ENCODE results near the gene HDAC4.

The HDAC4 gene

DNA sequence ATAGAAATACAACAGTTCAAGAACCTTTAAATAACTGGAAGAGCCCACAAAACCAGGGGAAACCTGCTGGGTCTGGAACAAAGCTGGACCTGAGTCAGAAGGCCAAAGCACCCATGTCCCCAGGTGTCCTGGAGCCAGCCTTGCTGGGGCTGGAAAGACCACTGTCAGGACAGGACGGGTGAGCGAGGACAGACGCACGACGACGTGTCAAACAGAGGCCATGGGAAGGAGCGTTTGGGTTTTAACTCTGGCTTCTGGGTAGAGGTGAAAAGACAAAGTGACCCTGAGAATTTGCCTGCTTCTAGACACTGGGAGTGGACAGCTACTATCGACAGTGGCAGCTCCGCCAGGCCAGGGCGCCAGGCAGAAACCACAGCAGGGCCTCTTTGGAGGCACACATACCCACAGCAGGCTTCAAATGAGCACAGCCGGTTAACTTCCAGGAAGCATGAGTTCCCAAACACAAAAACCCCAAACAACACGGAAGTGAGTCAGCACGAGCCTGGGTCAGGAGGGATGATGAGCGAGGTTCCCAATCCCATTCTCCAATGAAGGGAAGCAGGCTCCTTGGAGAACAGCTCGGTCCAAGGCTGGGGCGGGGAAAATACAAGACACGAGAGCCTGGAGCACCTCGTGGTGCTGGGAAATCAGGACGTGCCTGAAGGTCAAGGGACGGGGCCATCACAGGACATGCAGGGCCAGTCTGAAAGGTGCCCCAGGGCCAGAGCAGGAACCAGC lies 344.9 kb downstream of the HDAC4 start:
- Mint-ChIP-seq H3K27ac (no peak overlapping the region), H3K4me1 (no peaks in the 10 kb centered on the region), H3K9me3 (no peaks in the 10 kb centered on the region), H3K4me3 (no peak overlapping the region), H3K36me3 (ENCODE audit: low read depth) (peaks cover 2% of the 10 kb centered on the region), H3K27me3 (no peaks in the 10 kb centered on the region)
- ATAC-seq (no peak), DNase-seq (no peak)

DNA sequence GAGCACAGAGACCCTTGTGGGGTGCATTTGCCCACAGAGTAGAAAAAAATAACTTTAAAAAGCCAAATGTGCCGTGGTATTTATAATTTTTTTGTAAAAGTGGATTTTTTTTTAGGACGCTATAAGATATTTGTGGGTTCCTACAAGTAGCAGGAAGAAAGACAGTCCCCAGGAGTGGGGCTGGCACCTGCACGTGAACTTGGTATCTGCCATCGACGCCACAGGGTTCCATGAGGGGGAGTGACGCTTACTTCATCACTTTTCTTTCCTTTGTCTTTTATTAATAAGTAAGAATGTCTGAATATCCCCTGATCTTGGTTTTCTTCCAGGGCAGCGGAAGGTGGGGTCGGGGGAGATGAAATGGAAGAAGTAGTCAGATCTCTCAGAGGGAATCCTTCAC lies 345.9 kb downstream of the HDAC4 start:
- peaks cover 4% of the 10 kb centered on the region for H3K36me3 Mint-ChIP-seq (ENCODE audit: low read depth)
- ATAC-seq (no peak), DNase-seq (no peak)
- H3K9me3 Mint-ChIP-seq, result no peaks in the 10 kb centered on the region
- H3K27ac Mint-ChIP-seq, result no peak overlapping the region
- H3K27me3 Mint-ChIP-seq, result no peaks in the 10 kb centered on the region
- no peak overlapping the region for H3K4me3 Mint-ChIP-seq
- no peaks in the 10 kb centered on the region for H3K4me1 Mint-ChIP-seq

DNA sequence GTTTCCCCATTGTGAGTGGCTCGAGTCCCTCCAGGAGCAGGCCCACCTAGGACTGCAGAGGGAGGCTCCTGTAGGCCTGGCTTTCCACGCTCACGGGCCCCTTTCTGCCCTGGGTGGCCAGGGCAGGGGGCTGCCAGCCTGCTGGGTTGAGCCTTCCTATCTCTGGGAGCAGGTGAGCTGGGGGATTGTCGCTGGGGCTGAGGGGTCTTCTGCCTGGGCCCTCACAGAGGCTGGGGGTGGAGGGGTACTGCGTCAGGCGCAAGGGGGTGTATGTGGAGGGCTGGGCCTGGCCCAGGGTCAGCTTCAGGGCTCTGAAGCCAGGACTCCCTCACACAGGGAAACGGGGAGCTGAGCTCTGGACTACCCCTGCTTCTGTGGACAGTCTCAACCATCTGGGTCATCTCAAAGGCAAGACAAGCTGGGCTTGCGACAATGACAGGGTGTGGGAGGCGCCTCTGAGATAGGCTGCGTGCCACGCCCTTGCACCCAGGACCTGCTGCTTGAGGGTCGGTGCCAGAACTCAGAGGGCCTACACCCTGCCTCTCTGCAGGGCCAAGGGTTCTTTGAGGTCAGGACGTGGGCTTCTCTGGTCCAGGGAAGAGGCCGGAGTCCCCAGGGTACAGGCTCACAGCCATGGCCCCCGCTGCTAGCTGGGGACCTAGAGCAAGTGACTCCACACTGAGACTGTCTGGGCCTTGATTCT lies 346.9 kb downstream of the HDAC4 start:
- no peak overlapping the region for H3K27ac Mint-ChIP-seq
- no peak overlapping the region for H3K4me3 Mint-ChIP-seq
- ATAC-seq (no peak), DNase-seq (no peak)
- no peaks in the 10 kb centered on the region for H3K27me3 Mint-ChIP-seq
- peaks cover 4% of the 10 kb centered on the region for H3K36me3 Mint-ChIP-seq (ENCODE audit: low read depth)
- no peaks in the 10 kb centered on the region for H3K9me3 Mint-ChIP-seq
- H3K4me1 Mint-ChIP-seq, result no peaks in the 10 kb centered on the region

DNA sequence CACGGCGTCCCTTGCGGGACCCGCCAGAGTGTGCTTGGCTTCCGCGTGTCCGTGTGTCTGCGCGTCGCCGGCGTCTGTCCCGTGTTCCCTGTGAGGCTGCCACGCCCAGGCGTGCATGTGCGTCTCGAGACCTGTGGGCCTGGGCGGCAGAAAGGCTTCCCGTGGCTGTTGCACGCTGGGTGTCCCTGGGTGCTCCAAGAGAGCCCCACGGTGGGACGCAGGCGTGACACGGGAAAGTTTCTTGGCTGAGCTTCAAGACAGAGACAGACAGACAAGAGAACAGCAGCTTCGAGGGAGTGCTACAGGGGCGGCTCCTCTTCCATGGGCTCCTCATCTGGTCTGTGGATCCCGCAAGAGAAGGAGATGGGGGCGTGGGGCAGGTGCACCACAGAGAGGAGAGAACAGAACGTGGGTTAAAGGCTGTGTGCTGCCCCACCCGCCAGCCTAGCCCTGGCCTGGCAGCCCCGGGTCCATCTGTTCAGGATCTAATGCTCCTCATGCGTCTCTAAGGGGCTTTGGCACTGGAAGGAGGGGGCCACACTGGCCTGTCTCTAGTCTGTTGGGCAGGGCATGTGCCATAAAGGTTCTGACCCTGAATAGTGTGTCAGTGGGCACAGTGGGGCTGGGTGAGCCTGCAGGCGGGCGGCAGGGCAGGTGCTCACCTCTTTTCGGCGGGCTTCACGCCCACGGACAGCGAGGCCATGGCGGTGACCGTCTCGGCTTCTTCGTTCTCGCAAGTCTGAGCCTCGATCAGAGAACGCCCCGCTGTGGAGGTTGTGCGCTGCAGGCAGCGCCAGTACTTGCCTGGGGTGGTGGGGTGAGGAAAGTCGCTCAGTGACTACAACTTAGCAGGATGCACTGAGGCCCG lies 347.8 kb downstream of the HDAC4 start:
- Mint-ChIP-seq H3K27me3 (no peaks in the 10 kb centered on the region), H3K4me1 (no peaks in the 10 kb centered on the region), H3K9me3 (no peaks in the 10 kb centered on the region), H3K27ac (no peak overlapping the region), H3K4me3 (no peak overlapping the region), H3K36me3 (ENCODE audit: low read depth) (peaks cover 6% of the 10 kb centered on the region)
- ATAC-seq, result no peak
- DNase-seq, result no peak

DNA sequence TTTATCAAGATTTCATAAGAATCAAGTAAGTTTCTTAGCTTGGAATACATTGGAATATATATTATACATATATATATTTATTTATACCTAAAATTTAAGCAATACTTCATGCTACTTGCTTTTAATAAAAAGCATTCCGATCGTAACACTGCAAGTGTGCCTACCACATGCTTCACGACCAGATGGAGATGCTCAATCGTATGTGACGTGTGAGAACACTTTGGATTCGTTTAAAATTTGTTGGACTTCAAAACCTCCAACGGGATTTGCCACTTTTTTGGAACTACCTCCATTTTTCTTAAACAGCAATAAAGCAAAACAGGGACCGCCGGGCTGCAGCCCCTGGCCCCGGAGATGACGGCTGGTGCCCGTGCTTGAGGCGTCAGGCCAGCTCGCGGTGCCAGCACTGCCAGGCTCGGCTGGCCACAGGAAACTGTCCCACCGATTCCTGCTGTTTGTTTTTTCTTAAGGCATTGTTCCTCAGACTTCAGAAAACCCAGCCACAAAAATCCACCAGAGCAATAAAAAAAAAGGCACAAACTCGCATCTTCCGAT lies 348.9 kb downstream of the HDAC4 start:
- H3K27ac Mint-ChIP-seq, result no peak overlapping the region

DNA sequence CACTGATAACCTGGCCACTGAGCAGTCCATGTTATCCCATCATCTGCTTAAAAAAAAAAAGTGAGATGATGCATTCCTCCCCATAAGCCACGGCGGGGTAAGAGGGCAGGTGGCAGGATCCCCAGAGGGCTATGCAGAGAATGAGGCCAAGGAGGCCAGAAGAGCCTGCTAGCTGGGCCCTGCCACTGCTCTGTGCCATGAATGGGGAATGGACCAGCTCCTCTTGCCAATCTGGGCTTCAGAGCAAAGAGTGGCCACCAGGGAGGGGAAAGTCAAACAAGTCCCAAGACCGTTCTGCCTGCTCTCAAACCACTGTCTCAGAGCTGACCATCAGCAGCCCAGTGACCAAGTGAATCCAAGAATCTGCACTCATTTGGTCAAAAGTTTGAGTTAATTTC lies 350.6 kb downstream of the HDAC4 start:
- H3K4me3 Mint-ChIP-seq, result no peak overlapping the region
- H3K9me3 Mint-ChIP-seq, result no peaks in the 10 kb centered on the region
- ATAC-seq (no peak), DNase-seq (no peak)
- no peak overlapping the region for H3K27ac Mint-ChIP-seq
- no peaks in the 10 kb centered on the region for H3K27me3 Mint-ChIP-seq
- peaks cover 7% of the 10 kb centered on the region for H3K36me3 Mint-ChIP-seq (ENCODE audit: low read depth)
- H3K4me1 Mint-ChIP-seq, result no peaks in the 10 kb centered on the region

More for the DNA sequence above, 348.9 kb downstream of the HDAC4 start:
- Mint-ChIP-seq H3K4me3 (no peak overlapping the region), H3K27me3 (no peaks in the 10 kb centered on the region), H3K4me1 (no peaks in the 10 kb centered on the region), H3K9me3 (no peaks in the 10 kb centered on the region), H3K36me3 (ENCODE audit: low read depth) (peaks cover 7% of the 10 kb centered on the region)
- no peak for ATAC-seq
- DNase-seq, result no peak

DNA sequence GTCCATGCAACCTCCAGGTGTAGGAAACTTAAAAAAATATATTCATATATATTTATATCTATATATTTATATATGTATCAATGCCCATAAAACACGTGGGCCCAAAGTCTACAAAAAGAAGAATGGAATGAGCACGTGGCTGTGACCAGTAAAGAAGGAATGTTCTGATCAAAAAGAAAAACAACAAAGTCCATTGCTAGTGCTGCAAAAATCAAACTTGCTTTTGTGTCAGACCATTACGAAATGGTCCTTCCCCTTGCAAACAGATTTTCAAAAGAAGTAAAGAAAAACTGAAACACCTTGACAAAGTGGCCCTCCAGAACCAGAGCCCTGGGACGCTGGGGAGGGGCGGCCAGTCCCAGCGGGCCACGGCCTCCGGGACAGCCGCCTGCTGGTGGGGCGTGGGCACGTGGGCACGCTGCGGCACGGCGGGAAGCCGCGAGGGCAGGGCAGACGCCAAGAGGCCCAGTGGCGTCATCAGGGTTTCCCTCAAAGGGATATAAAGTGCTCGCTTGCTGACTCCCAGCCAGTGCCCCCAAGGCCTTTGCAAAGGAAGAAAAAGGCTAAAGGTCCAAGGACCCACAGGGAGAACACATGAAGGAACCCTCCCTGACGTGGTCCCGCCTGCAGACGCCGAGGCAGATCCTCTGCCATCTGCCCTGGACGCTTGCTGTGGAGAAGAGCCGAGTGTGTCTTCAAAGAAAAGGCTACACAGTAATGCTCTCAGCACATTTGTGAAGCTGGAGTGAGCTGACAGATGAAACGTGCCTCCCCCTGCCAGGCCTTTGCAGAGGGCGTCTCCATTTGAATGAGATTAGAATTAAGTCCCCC lies 351.2 kb downstream of the HDAC4 start:
- Mint-ChIP-seq H3K4me3 (no peak overlapping the region), H3K27me3 (no peaks in the 10 kb centered on the region), H3K4me1 (no peaks in the 10 kb centered on the region), H3K36me3 (ENCODE audit: low read depth) (peaks cover 7% of the 10 kb centered on the region), H3K27ac (no peak overlapping the region), H3K9me3 (no peaks in the 10 kb centered on the region)
- DNase-seq, result no peak
- no peak for ATAC-seq

DNA sequence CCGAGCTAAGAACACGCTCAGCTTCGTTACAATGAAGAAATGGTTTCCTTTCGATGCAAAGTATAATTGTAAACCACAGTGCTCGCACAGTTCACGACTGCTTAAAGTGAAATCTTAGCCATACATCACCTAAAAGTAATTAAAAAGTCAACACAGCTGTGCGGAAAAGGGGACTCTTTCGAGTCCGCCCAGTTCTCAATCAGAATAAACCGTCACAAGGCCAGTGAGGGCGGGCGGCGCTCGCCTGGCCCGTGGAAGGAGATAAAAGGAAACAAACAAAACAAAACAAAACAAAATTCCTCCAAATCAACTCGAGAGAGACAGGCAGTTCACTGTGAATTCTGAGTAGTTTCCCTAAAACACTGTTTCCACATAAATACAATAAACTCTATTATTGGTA lies 352.1 kb downstream of the HDAC4 start:
- Mint-ChIP-seq H3K9me3 (no peaks in the 10 kb centered on the region), H3K4me3 (no peak overlapping the region), H3K27ac (no peak overlapping the region), H3K27me3 (no peaks in the 10 kb centered on the region), H3K4me1 (no peaks in the 10 kb centered on the region), H3K36me3 (ENCODE audit: low read depth) (peaks cover 7% of the 10 kb centered on the region)
- ATAC-seq (no peak), DNase-seq (no peak)

DNA sequence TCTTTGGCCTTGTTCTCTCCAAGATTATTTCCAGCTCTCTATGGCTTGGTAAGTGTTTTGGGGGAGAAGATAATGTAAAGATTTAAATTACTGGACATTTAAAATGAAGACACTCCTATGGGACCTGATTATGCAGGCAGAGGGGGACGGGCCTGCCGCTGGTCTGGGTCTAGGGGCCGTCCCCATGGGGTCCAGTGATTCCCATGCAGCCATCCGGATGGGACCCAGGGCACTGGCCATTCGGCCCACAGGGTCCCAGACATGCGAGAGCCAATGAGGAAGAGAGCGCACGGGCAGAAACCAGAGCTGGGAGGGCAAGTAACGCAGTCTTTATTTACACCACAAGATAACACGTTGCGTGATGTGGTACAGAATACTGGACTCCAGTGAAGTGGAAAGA lies 353.0 kb downstream of the HDAC4 start:
- H3K4me3 Mint-ChIP-seq, result no peak overlapping the region
- H3K4me1 Mint-ChIP-seq, result no peaks in the 10 kb centered on the region
- H3K36me3 Mint-ChIP-seq (ENCODE audit: low read depth), result peaks cover 5% of the 10 kb centered on the region
- H3K9me3 Mint-ChIP-seq, result no peaks in the 10 kb centered on the region
- ATAC-seq, result no peak
- DNase-seq, result no peak
- no peak overlapping the region for H3K27ac Mint-ChIP-seq
- H3K27me3 Mint-ChIP-seq, result no peaks in the 10 kb centered on the region

DNA sequence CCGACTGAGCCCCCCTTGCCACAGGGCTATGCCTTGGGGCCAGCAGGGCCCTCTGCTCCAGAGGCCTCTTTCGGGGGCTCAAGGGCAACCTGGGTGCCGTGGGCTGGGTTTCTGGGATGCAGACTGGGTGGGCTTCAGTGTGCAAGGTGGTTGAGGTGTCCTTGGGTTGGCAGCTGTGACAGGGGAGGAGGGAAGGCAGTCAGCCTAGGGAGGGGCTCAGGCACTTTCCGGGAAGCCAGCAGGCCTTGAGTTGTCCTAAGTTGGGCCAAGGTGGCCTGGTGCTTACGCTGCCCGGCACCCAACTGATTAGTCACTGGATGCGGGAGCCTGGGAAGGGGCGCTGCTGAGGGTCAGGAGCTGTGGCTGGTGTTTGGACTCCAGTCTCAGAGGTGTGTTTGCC lies 353.4 kb downstream of the HDAC4 start:
- H3K27me3 Mint-ChIP-seq, result no peaks in the 10 kb centered on the region
- peaks cover 5% of the 10 kb centered on the region for H3K36me3 Mint-ChIP-seq (ENCODE audit: low read depth)
- H3K9me3 Mint-ChIP-seq, result no peaks in the 10 kb centered on the region
- H3K4me1 Mint-ChIP-seq, result no peaks in the 10 kb centered on the region
- no peak overlapping the region for H3K4me3 Mint-ChIP-seq
- no peak overlapping the region for H3K27ac Mint-ChIP-seq
- DNase-seq, result no peak
- ATAC-seq, result no peak

DNA sequence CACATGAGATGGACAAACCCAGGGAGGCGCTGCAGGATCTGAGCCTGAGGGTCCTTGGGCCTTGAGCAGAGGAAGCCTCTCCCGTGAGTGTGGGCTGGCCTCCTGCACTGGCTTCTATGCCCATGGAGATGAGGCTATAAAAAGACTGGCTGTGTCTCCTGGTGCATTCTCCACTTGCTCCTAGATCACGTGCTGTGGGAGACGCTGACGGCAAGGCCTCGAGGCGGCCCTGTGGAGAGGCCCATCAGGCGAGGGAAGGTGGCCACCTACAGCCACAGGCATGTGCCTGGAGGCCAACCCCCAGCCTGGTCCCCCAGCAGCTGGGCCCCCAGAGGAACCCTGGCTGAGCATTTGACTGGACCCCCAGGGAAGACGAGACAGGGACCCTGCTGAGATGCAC lies 354.0 kb downstream of the HDAC4 start:
- DNase-seq, result no peak
- Mint-ChIP-seq H3K9me3 (no peaks in the 10 kb centered on the region), H3K36me3 (ENCODE audit: low read depth) (peaks cover 5% of the 10 kb centered on the region), H3K4me1 (no peaks in the 10 kb centered on the region), H3K27ac (no peak overlapping the region), H3K27me3 (no peaks in the 10 kb centered on the region), H3K4me3 (no peak overlapping the region)
- no peak for ATAC-seq

DNA sequence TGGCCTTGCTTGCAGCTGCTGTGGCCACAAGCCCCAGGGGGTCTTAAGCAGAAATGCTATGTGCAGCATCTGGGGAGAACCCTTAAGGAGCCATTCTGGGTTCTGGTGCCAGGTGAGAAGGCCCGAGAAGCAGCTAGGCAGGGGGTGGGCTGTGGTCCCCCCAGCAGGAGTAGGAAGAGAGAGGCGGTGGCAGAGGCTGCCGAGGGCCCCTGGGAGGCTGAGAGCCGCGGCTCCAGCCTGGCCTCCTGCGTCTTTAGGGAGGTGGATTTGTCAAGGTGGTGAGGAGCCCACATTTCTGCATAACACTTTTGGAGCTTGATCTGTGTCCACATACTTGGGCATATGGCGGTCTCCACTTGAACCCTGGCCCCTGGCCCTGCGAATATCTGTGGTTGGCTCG lies 356.5 kb downstream of the HDAC4 start:
- no peak for DNase-seq
- Mint-ChIP-seq H3K4me3 (no peak overlapping the region), H3K36me3 (ENCODE audit: low read depth) (peaks cover 3% of the 10 kb centered on the region), H3K4me1 (no peaks in the 10 kb centered on the region), H3K27ac (no peak overlapping the region), H3K9me3 (no peaks in the 10 kb centered on the region), H3K27me3 (no peaks in the 10 kb centered on the region)
- ATAC-seq, result no peak

DNA sequence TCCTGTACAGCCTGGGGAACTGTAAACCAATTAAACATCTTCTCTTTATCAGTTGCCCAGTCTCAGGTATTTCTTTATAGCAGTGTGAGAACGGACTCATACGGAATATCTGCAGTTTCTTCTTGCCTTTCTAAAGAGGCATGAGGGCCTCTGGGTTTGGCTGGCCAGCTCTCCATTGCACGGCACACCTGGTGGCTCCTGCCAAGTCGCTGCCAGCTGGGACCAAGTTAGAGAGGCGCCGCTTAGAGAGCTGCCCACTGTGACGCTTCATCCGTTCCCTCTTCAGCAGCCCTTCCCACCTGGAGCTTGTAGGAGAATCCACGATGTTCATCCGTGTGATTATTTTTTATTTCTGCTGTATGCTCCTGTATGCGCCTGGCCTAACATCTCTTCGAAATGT lies 357.5 kb downstream of the HDAC4 start:
- Mint-ChIP-seq H3K4me1 (no peaks in the 10 kb centered on the region), H3K27ac (no peak overlapping the region), H3K36me3 (ENCODE audit: low read depth) (peaks cover 3% of the 10 kb centered on the region), H3K27me3 (no peaks in the 10 kb centered on the region), H3K4me3 (no peak overlapping the region), H3K9me3 (no peaks in the 10 kb centered on the region)
- no peak for DNase-seq
- no peak for ATAC-seq

All from activated naive CD8-positive, alpha-beta T cell treated with anti-CD3 and anti-CD28 coated beads, Interleukin-2, amount 50 U/mL, for 24 hours (primary cell).